ENCODE results near the gene DNAJC22. TPM values are rescaled to one million over a fixed set of nuclear protein-coding genes. Genes with fewer than 3 reads are reported as not detected.
A peak's percentile ranks its signal among the peaks of the same experiment; 100 is the strongest.
"Not testable (repeated sequence)": the region's sequence is repeated elsewhere in the genome, so short reads cannot be mapped to it uniquely, and the experiment has no call there.

The DNAJC22 gene
- total and polyA plus RNA-seq, 2 experiments from 2014 or later = 17.8 to 28.3 TPM

DNA sequence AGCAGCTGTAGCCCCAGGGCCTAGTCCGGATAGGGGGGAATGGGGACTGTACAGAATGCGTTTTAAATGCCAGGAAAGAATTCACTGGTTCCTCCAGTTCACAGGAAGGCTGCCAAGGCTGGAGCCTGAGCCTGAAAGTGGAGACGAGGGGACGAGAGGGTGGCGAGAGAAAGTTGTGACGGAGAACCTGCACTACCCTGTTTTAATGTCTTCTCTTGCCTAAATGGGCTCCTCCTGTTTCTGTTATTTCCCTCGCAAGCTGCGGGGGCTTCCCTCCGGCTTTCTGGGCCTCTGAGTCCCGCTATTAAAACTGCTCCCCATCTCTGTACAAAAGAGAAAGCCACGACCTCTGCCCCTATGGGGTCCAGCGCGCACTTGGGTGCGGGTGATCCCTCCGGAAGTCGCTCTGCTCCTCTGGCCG, 14.2 kb upstream of the DNAJC22 start:
- Histone ChIP-seq H3K4me1 (ENCODE audit: insufficient read depth) (peaks cover 11% of the 10 kb centered on the region), H3K9me2 (replicated peaks; ENCODE audit: insufficient read depth) (no peaks in the 10 kb centered on the region), H3K9me3 (ENCODE audit: low read depth) (no peaks in the 10 kb centered on the region), H3K4me3 (no peak overlapping the region), H3K36me3 (replicated peaks; ENCODE audit: insufficient read depth, low read depth) (no peaks in the 10 kb centered on the region), H3K4me2 (peak overlapping the region; percentile 43), H3K79me2 (no peaks in the 10 kb centered on the region), H4K20me1 (ENCODE audit: insufficient read depth, poor library complexity, severe bottlenecking) (no peaks in the 10 kb centered on the region), H2AFZ (no peak overlapping the region), H3K27ac (no peak overlapping the region), H3K27me3 (peaks cover 31% of the 10 kb centered on the region)
- 74% methylated on average over 17 of the region's 17 CpGs for WGBS (ENCODE audit: low lambda C conversion rate, missing lambda C conversion rate)
- TF ChIP-seq EZH2phosphoT487 (IDR thresholded peaks at IDR 0.05; ENCODE audit: low read depth, severe bottlenecking, unreplicated experiment) (no peak), EZH2 (IDR thresholded peaks at IDR 0.05; ENCODE audit: borderline replicate concordance) (no peak), CTCF (IDR thresholded peaks at IDR 0.05; ENCODE audit: poor library complexity) (no peak)
- DNase-seq (ENCODE audit: low spot score) = peak; percentile 8

DNA sequence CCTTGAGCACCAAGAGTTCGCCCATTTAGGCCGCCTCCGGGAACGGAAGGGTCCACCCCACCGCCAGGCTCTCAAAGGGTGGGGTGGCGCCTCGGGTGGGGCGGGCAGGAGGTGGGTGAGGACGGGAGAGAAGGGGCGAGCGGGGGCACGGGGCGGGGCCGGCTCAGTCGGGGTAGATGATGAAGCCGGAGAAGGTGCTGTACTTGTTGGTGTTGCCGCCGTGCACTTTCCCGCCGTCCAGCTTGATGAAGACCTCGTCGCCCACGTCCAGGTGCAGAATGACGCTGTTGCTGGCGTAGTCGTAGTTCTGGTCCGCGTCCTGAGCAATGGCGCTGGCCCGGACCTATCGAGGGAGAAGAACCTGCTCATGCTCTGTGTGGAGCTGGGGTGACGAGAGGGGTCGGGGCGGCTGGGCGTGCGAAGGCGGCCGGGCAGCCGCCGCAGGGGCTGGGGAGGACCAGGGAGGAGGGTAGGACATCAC, 13.8 kb upstream of the DNAJC22 start:
- TF ChIP-seq EZH2 (IDR thresholded peaks at IDR 0.05; ENCODE audit: borderline replicate concordance) (no peak), CTCF (IDR thresholded peaks at IDR 0.05; ENCODE audit: poor library complexity) (no peak), EZH2phosphoT487 (IDR thresholded peaks at IDR 0.05; ENCODE audit: low read depth, severe bottlenecking, unreplicated experiment) (no peak)

GRCh38 chr12:49333778-49334177, 12.9 kb upstream of the DNAJC22 start:
- not testable (repeated sequence) for H2AFZ ChIP-seq; DNase-seq (ENCODE audit: low spot score); H3K36me3 ChIP-seq (replicated peaks; ENCODE audit: insufficient read depth, low read depth); H3K4me2 ChIP-seq; H3K9me2 ChIP-seq (replicated peaks; ENCODE audit: insufficient read depth); H3K9me3 ChIP-seq (ENCODE audit: low read depth); H3K4me3 ChIP-seq; H3K27ac ChIP-seq; H3K79me2 ChIP-seq; H4K20me1 ChIP-seq (ENCODE audit: insufficient read depth, poor library complexity, severe bottlenecking)
- Histone ChIP-seq H3K4me1 (ENCODE audit: insufficient read depth) (peaks cover 11% of the 10 kb centered on the region), H3K27me3 (peaks cover 44% of the 10 kb centered on the region)
- WGBS (ENCODE audit: low lambda C conversion rate, missing lambda C conversion rate) = 97% methylated on average over 21 of the region's 21 CpGs

More for the DNA sequence above, 13.8 kb upstream of the DNAJC22 start:
- H3K4me2 ChIP-seq = peak overlapping the region; percentile 43
- DNase-seq (ENCODE audit: low spot score) = peak; percentile 3
- WGBS (ENCODE audit: low lambda C conversion rate, missing lambda C conversion rate) = 66% methylated on average over 29 of the region's 40 CpGs
- H3K27ac ChIP-seq = no peak overlapping the region
- no peak overlapping the region for H2AFZ ChIP-seq
- no peaks in the 10 kb centered on the region for H3K79me2 ChIP-seq
- H3K4me1 ChIP-seq (ENCODE audit: insufficient read depth) = peaks cover 11% of the 10 kb centered on the region
- H4K20me1 ChIP-seq (ENCODE audit: insufficient read depth, poor library complexity, severe bottlenecking) = no peaks in the 10 kb centered on the region
- H3K36me3 ChIP-seq (replicated peaks; ENCODE audit: insufficient read depth, low read depth) = no peaks in the 10 kb centered on the region
- H3K4me3 ChIP-seq = no peak overlapping the region
- H3K9me3 ChIP-seq (ENCODE audit: low read depth) = no peaks in the 10 kb centered on the region
- H3K27me3 ChIP-seq = peaks cover 36% of the 10 kb centered on the region
- H3K9me2 ChIP-seq (replicated peaks; ENCODE audit: insufficient read depth) = no peaks in the 10 kb centered on the region

GRCh38 chr12:49334226-49334625, 12.5 kb upstream of the DNAJC22 start:
- no peak for TF ChIP-seq CTCF (IDR thresholded peaks at IDR 0.05; ENCODE audit: poor library complexity)
- TF ChIP-seq EZH2 (IDR thresholded peaks at IDR 0.05; ENCODE audit: borderline replicate concordance) = no peak
- no peak for TF ChIP-seq EZH2phosphoT487 (IDR thresholded peaks at IDR 0.05; ENCODE audit: low read depth, severe bottlenecking, unreplicated experiment)
- H3K36me3 ChIP-seq (replicated peaks; ENCODE audit: insufficient read depth, low read depth) = no peaks in the 10 kb centered on the region
- no peak overlapping the region for H3K4me2 ChIP-seq
- no peaks in the 10 kb centered on the region for H4K20me1 ChIP-seq (ENCODE audit: insufficient read depth, poor library complexity, severe bottlenecking)
- H2AFZ ChIP-seq = no peak overlapping the region
- no peak for DNase-seq (ENCODE audit: low spot score)
- H3K79me2 ChIP-seq = no peaks in the 10 kb centered on the region
- no peaks in the 10 kb centered on the region for H3K9me2 ChIP-seq (replicated peaks; ENCODE audit: insufficient read depth)
- H3K4me3 ChIP-seq = no peak overlapping the region
- H3K27me3 ChIP-seq = peaks cover 49% of the 10 kb centered on the region
- peaks cover 11% of the 10 kb centered on the region for H3K4me1 ChIP-seq (ENCODE audit: insufficient read depth)
- WGBS (ENCODE audit: low lambda C conversion rate, missing lambda C conversion rate) = 94% methylated on average over 19 of the region's 19 CpGs
- H3K27ac ChIP-seq = no peak overlapping the region
- H3K9me3 ChIP-seq (ENCODE audit: low read depth) = no peaks in the 10 kb centered on the region
